ENCODE measurements around the gene RPA1. TPM values are rescaled to one million over a fixed set of nuclear protein-coding genes. Genes with fewer than 3 reads are reported as not detected.

The RPA1 gene
- total and polyA plus RNA-seq, 2 of the 8 experiments (the other 6 are each of a cell fraction or from before 2014, with no cell fraction given): 79.1 to 194 TPM

- TF ChIP-seq CHD7 (IDR thresholded peaks at IDR 0.05; ENCODE audit: insufficient replicate concordance, low read length) (no peak), CHD1 (IDR thresholded peaks at IDR 0.05; ENCODE audit: low read depth, low read length) (no peak), SP1 (IDR thresholded peaks at IDR 0.05; ENCODE audit: low read depth, low read length) (no peak)
- TF ChIP-seq, protein P1, sequence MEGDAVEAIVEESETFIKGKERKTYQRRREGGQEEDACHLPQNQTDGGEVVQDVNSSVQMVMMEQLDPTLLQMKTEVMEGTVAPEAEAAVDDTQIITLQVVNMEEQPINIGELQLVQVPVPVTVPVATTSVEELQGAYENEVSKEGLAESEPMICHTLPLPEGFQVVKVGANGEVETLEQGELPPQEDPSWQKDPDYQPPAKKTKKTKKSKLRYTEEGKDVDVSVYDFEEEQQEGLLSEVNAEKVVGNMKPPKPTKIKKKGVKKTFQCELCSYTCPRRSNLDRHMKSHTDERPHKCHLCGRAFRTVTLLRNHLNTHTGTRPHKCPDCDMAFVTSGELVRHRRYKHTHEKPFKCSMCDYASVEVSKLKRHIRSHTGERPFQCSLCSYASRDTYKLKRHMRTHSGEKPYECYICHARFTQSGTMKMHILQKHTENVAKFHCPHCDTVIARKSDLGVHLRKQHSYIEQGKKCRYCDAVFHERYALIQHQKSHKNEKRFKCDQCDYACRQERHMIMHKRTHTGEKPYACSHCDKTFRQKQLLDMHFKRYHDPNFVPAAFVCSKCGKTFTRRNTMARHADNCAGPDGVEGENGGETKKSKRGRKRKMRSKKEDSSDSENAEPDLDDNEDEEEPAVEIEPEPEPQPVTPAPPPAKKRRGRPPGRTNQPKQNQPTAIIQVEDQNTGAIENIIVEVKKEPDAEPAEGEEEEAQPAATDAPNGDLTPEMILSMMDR (IDR thresholded peaks at IDR 0.05; ENCODE audit: control extremely low read depth in 1 of 3, insufficient read depth in 1 of 3, low read depth in 1 of 3, low read length in 3 of 3): no peak
Measured at GRCh38 chr17:1871756-1872155, 42.0 kb downstream of the RPA1 start (continued).

All from H1 (cell line).